ENCODE measurements around the gene MRPL10.
"Not testable (repeated sequence)": the region's sequence is repeated elsewhere in the genome, so short reads cannot be mapped to it uniquely, and the experiment has no call there.

Gene MRPL10

GRCh38 chr17:47789611-47790561, 41.5 kb downstream of the MRPL10 start:
- peak in 3 of 5 donors; percentile 25 to 66 (median 32) for DNase-seq

- no peak for DNase-seq
Measured at GRCh38 chr17:47785538-47786123, 45.7 kb downstream of the MRPL10 start.

- DNase-seq: no peak
Measured at GRCh38 chr17:47781397-47781796, 49.9 kb downstream of the MRPL10 start.

GRCh38 chr17:47778184-47778635, 53.1 kb downstream of the MRPL10 start:
- DNase-seq: no peak

- DNase-seq: peak in 2 of 5 donors; percentile 19 to 46
Measured at GRCh38 chr17:47776330-47777197, 54.8 kb downstream of the MRPL10 start.

- DNase-seq: no peak
Measured at GRCh38 chr17:47774987-47775580, 56.3 kb downstream of the MRPL10 start.

GRCh38 chr17:47774331-47774730, 57.0 kb downstream of the MRPL10 start:
- DNase-seq: no peak

GRCh38 chr17:47773649-47774048, 57.7 kb downstream of the MRPL10 start:
- DNase-seq: not testable (repeated sequence)

All from T-helper 1 cell (primary cell).